Measurements from ENCODE around the gene NT5C2.
"Not testable (repeated sequence)": the region's sequence is repeated elsewhere in the genome, so short reads cannot be mapped to it uniquely, and the experiment has no call there.

DNA sequence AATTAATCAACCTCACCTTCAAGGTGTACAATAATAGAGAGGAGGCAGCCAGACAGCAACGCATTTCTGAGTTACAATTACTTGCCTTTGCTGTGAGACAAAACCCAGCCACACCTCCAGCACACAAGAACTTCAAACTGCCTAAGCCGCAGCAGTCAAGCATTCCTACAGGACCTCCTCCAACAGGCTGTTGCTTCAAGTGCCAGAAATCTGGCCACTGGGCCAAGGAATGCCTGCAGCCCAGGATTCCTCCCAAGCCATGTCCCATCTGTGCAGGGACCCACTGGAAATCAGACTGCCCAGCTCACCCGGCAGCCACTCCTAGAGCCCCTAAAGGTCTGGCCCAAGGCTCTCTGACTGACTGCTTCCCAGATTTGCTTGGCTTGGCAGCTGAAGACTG, 14.6 kb upstream of the NT5C2 start:
- TF ChIP-seq CTCF (optimal IDR thresholded peaks at IDR 0.05 in 1 of 3, IDR thresholded peaks at IDR 0.05 in 1 of 3, conservative IDR thresholded peaks at IDR 0.05 in 1 of 3; ENCODE audit: extremely low read depth in 1 of 3, insufficient read depth in 2 of 3, low read length in 3 of 3); EZH2 (IDR thresholded peaks at IDR 0.05; ENCODE audit: low read length): not testable (repeated sequence)

Measured in keratinocyte (primary cell).